HL-60 (cell line): ENCODE results near the gene MAP6.

Experiments
- DNase-seq, 2 experiments: peaks; one replicate each; pipeline ENCODE4 v3.0.0-alpha.2; 2010 to 2020; ENCODE audit warnings: low read depth in 1 of 2, low spot score in 1 of 2
- H3K27ac ChIP-seq: fragments of 250-450 bp; sonication (Bioruptor Pico); replicated peaks from 2 replicates; pipeline ENCODE4 v1.5.1; 2020; ENCODE audit warnings: mild to moderate bottlenecking, moderate library complexity
- H3K27me3 ChIP-seq: fragments of 250-450 bp; sonication (Bioruptor Pico); 2 replicates; pipeline ENCODE4 v1.5.1; 2021; ENCODE audit warnings: mild to moderate bottlenecking, moderate library complexity; ENCODE audit not compliant: insufficient read depth, poor library complexity, severe bottlenecking
- H3K4me3 ChIP-seq: replicated peaks from 2 replicates; pipeline ENCODE4 v1.5.1; 2011; ENCODE audit warnings: mild to moderate bottlenecking, control low read depth, low read length; ENCODE audit not compliant: insufficient read depth
- GABPA ChIP-seq: IDR thresholded peaks from 2 replicates; pipeline ENCODE4 v1.6.1; 2012; ENCODE audit warnings: low read depth
- POLR2AphosphoS5 ChIP-seq: IDR thresholded peaks from 2 replicates; pipeline ENCODE4 v1.6.1; 2012; ENCODE audit warnings: low read depth
- SPI1 ChIP-seq: IDR thresholded peaks from 2 replicates; pipeline ENCODE4 v1.6.1; 2012; ENCODE audit warnings: low read depth, mild to moderate bottlenecking, borderline replicate concordance
- TF ChIP-seq, protein P1 (sequence below): IDR thresholded peaks from 2 replicates; pipeline ENCODE4 v1.6.1; 2012; ENCODE audit warnings: low read depth; ENCODE audit not compliant: insufficient replicate concordance
- TF ChIP-seq, protein P2 (sequence below): IDR thresholded peaks from one replicate; pipeline ENCODE4 v1.5.1; 2011; ENCODE audit warnings: low read length, control low read depth, inconsistent platforms; ENCODE audit not compliant: insufficient read depth

MAP6 gene

DNA sequence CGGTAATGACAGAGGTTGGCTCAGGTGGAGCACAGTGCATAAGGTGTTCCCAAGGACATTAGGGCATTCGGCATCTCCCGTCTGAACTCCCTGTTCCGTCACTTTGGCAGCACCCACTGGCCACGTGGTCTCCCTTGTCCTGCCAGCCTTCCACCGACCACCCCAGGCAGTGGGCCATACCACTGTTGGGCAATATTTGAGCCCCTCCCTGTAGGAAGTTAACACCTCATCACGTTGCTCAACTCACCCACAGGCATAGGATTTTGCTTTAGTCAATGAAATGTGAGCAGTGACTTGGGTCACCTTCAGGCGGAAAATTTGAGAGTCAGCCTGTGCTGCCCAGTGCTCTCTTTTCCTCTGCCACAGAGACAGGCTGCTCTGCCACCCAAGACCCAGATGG lies 62.7 kb downstream of the MAP6 start:
- no peak for DNase-seq
- Histone ChIP-seq H3K27ac (no peak overlapping the region), H3K27me3 (peaks cover 7% of the 10 kb centered on the region), H3K4me3 (no peak overlapping the region)
- TF ChIP-seq POLR2AphosphoS5 (no peak), SPI1 (no peak), GABPA (no peak)
- TF ChIP-seq, protein P1, sequence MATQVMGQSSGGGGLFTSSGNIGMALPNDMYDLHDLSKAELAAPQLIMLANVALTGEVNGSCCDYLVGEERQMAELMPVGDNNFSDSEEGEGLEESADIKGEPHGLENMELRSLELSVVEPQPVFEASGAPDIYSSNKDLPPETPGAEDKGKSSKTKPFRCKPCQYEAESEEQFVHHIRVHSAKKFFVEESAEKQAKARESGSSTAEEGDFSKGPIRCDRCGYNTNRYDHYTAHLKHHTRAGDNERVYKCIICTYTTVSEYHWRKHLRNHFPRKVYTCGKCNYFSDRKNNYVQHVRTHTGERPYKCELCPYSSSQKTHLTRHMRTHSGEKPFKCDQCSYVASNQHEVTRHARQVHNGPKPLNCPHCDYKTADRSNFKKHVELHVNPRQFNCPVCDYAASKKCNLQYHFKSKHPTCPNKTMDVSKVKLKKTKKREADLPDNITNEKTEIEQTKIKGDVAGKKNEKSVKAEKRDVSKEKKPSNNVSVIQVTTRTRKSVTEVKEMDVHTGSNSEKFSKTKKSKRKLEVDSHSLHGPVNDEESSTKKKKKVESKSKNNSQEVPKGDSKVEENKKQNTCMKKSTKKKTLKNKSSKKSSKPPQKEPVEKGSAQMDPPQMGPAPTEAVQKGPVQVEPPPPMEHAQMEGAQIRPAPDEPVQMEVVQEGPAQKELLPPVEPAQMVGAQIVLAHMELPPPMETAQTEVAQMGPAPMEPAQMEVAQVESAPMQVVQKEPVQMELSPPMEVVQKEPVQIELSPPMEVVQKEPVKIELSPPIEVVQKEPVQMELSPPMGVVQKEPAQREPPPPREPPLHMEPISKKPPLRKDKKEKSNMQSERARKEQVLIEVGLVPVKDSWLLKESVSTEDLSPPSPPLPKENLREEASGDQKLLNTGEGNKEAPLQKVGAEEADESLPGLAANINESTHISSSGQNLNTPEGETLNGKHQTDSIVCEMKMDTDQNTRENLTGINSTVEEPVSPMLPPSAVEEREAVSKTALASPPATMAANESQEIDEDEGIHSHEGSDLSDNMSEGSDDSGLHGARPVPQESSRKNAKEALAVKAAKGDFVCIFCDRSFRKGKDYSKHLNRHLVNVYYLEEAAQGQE, result no peak
- TF ChIP-seq, protein P2, sequence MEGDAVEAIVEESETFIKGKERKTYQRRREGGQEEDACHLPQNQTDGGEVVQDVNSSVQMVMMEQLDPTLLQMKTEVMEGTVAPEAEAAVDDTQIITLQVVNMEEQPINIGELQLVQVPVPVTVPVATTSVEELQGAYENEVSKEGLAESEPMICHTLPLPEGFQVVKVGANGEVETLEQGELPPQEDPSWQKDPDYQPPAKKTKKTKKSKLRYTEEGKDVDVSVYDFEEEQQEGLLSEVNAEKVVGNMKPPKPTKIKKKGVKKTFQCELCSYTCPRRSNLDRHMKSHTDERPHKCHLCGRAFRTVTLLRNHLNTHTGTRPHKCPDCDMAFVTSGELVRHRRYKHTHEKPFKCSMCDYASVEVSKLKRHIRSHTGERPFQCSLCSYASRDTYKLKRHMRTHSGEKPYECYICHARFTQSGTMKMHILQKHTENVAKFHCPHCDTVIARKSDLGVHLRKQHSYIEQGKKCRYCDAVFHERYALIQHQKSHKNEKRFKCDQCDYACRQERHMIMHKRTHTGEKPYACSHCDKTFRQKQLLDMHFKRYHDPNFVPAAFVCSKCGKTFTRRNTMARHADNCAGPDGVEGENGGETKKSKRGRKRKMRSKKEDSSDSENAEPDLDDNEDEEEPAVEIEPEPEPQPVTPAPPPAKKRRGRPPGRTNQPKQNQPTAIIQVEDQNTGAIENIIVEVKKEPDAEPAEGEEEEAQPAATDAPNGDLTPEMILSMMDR, result no peak

DNA sequence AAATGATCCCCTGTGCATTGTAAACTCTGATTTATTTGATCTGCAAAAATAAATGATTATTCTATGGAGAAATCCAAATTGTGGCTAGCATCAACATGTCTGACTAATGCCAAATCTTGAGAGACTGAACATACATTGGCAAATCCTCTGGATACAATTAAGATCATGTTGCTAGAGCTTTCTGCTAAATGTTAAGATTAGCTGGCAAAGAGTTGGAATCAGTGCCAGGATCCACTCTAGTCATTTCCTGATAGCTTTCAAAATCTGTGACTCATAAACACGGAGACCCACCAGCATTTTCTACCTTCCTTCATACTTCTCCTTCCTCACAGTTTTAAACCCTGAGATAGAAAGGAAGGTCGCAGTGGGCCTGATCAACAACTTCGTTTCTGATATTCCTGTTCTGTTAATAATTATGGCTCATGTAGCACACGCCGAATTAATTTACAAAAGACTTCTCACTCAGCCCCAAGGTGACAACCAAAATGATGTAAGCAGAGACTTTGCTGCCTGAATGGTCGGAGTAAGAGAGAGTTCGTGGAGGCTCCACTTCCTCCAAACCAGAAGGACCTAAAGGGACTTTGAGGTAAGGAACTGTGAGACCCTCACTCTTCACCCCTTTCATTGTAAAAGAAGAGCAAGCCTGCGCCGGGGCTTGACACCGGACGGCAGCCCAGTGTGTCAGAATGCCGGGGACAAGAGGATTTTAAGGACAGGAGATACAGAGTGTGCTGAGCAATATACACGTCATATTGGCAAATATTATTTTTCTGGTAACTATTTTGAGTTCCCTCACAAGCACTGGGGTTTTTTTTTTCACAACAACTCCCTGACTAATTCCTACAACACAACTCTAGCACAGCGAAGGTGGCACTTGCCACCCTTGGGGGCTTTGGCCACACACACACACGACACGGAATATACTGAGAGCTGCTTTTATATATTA lies 64.8 kb downstream of the MAP6 start:
- Histone ChIP-seq H3K4me3 (no peak overlapping the region), H3K27ac (no peak overlapping the region), H3K27me3 (peaks cover 7% of the 10 kb centered on the region)
- DNase-seq, result no peak
- TF ChIP-seq POLR2AphosphoS5 (no peak), SPI1 (no peak)
- TF ChIP-seq, protein P2, result no peak

DNA sequence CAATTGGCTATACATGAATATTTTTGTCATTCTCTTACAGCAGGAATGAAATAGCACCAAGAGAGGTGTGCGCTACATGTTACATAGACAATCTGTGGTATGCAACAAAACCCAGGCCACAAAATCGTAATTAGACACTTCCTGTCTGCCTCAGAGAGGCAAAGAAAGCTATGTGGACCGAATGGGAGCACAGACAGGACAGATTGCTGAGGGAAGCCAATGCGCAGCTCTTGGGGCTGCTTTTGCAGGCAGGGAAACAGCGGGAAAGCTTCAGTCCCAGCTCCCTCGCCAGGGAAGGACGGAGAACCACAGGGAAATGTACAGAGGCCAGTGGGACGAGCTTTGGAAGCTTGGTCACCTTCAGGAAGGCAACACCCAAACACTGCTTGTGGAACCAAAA lies 65.9 kb downstream of the MAP6 start:
- H3K27me3 ChIP-seq, result peaks cover 4% of the 10 kb centered on the region
- DNase-seq, result no peak

More for the DNA sequence above, 65.9 kb downstream of the MAP6 start:
- H3K27ac ChIP-seq, result no peak overlapping the region
- TF ChIP-seq, protein P1, result no peak
- TF ChIP-seq, protein P2, result no peak
- TF ChIP-seq POLR2AphosphoS5, result no peak
- no peak overlapping the region for H3K4me3 ChIP-seq
